Common myeloid progenitor, CD34-positive (primary cell): ENCODE results near the gene PLA2G4A.

ENCODE experiments used
- CTCF ChIA-PET: fragments of 350-600 bp; sonication (Branson Sonifier 250); formaldehyde crosslinking; loops from one replicate; lab custom pipeline; 2021; ENCODE audit warnings: antibody characterized with exemption; lab: Charles Lee
- POLR2A ChIA-PET: fragments of 350-600 bp; sonication (Branson Sonifier 250); formaldehyde crosslinking; loops from one replicate; lab custom pipeline; 2021; ENCODE audit warnings: antibody characterized with exemption; lab: Charles Lee
- DNase-seq, 3 donors: peaks; one replicate each; pipeline versions ENCODE4 v3.0.0 to v3.0.0-alpha.2; 2013
- H3K27ac ChIP-seq, 2 experiments: 1 replicate in 1 of 2; 2 replicates in 1 of 2; pipeline ENCODE4 v1.7.0; 2013; ENCODE audit warnings: inconsistent platforms in 2 of 2, low read length in 2 of 2, mild to moderate bottlenecking in 2 of 2, low read depth in 1 of 2, moderate library complexity in 1 of 2; ENCODE audit not compliant: severe bottlenecking in 2 of 2, insufficient read depth in 1 of 2, poor library complexity in 1 of 2
- H3K27me3 ChIP-seq, 5 experiments: replicated peaks in 2 of 5; 1 replicate in 3 of 5; 2 replicates in 2 of 5; pipeline versions ENCODE4 v1.6.1 to v1.7.0; 2013; ENCODE audit warnings: low read length in 4 of 5, mild to moderate bottlenecking in 2 of 5, moderate library complexity in 2 of 5, inconsistent platforms in 1 of 5; ENCODE audit not compliant: insufficient read depth in 5 of 5, control insufficient read depth in 4 of 5
- H3K36me3 ChIP-seq, 4 experiments: 1 replicate in 2 of 4; 2 replicates in 2 of 4; pipeline versions ENCODE4 v1.6.1 to v1.7.0; 2013; ENCODE audit warnings: low read length in 3 of 4, control low read depth in 1 of 4, mild to moderate bottlenecking in 1 of 4; ENCODE audit not compliant: control insufficient read depth in 4 of 4, insufficient read depth in 4 of 4
- H3K4me1 ChIP-seq, 4 experiments: 1 replicate in 3 of 4; 2 replicates in 1 of 4; pipeline versions ENCODE4 v1.6.1 to v1.7.1; 2013; ENCODE audit warnings: low read length in 3 of 4, mild to moderate bottlenecking in 3 of 4, control low read depth in 1 of 4, inconsistent platforms in 1 of 4, moderate library complexity in 1 of 4; ENCODE audit not compliant: control insufficient read depth in 4 of 4, insufficient read depth in 4 of 4; ENCODE audit errors: control extremely low read depth in 1 of 4
- H3K4me3 ChIP-seq, 7 experiments: 1 replicate in 4 of 7; 2 replicates in 3 of 7; pipeline versions ENCODE4 v1.5.1 to v1.7.0; 2013; ENCODE audit warnings: mild to moderate bottlenecking in 7 of 7, low read length in 6 of 7, moderate library complexity in 6 of 7, inconsistent platforms in 2 of 7, low read depth in 2 of 7, control low read depth in 1 of 7; ENCODE audit not compliant: insufficient read depth in 4 of 7, control insufficient read depth in 1 of 7; ENCODE audit errors: extremely low read depth in 1 of 7
- H3K9me3 ChIP-seq, 5 experiments: 1 replicate in 4 of 5; 2 replicates in 1 of 5; pipeline versions ENCODE4 v1.6.1 to v1.7.1; 2013; ENCODE audit warnings: low read length in 4 of 5, mild to moderate bottlenecking in 2 of 5, inconsistent platforms in 1 of 5, low read depth in 1 of 5, moderate library complexity in 1 of 5; ENCODE audit not compliant: control insufficient read depth in 4 of 5, insufficient read depth in 2 of 5; ENCODE audit errors: control extremely low read depth in 1 of 5
- WGBS: methylation state at CpG from one replicate; pipeline ENCODE4 v1.1.5; 2013; ENCODE audit not compliant: insufficient coverage; 5-methylcytosine and 5-hydroxymethylcytosine counted together

PLA2G4A gene

GRCh38 chr1:186878356-186878755, 49.6 kb downstream of the PLA2G4A start:
- WGBS = no CpG with 5 or more reads among the region's 2 CpGs
- ChIA-PET POLR2A (no interaction called here), CTCF (no interaction called here)

GRCh38 chr1:186880982-186881381, 52.2 kb downstream of the PLA2G4A start:
- Histone ChIP-seq H3K4me3 (no peak overlapping the region), H3K36me3 (peaks cover 2 to 10% (median 7%) of the 10 kb centered on the region in 4 experiments), H3K4me1 (no peaks in the 10 kb centered on the region), H3K9me3 (peaks cover 0 to 13% (median 3%) of the 10 kb centered on the region in 5 experiments), H3K27ac (no peak overlapping the region), H3K27me3 (no peaks in the 10 kb centered on the region)
- DNase-seq = no peak
- ChIA-PET CTCF (interaction anchor here (1.4 kb wide), 2 partner anchors 11 to 348 kb away, joined by 3 to 4 read pairs; no protein-coding TSS in a partner anchor), POLR2A (no interaction called here)
- no CpG with 5 or more reads among the region's 1 CpG for WGBS

More at GRCh38 chr1:186878356-186878755, 49.6 kb downstream of the PLA2G4A start:
- peaks cover 0 to 3% (median 1%) of the 10 kb centered on the region in 4 experiments for H3K4me1 ChIP-seq
- no peak overlapping the region for H3K27ac ChIP-seq
- DNase-seq = no peak
- no peaks in the 10 kb centered on the region for H3K27me3 ChIP-seq
- H3K4me3 ChIP-seq = no peak overlapping the region
- peaks cover 0 to 6% (median 4%) of the 10 kb centered on the region in 4 experiments for H3K36me3 ChIP-seq
- no peaks in the 10 kb centered on the region for H3K9me3 ChIP-seq

DNA sequence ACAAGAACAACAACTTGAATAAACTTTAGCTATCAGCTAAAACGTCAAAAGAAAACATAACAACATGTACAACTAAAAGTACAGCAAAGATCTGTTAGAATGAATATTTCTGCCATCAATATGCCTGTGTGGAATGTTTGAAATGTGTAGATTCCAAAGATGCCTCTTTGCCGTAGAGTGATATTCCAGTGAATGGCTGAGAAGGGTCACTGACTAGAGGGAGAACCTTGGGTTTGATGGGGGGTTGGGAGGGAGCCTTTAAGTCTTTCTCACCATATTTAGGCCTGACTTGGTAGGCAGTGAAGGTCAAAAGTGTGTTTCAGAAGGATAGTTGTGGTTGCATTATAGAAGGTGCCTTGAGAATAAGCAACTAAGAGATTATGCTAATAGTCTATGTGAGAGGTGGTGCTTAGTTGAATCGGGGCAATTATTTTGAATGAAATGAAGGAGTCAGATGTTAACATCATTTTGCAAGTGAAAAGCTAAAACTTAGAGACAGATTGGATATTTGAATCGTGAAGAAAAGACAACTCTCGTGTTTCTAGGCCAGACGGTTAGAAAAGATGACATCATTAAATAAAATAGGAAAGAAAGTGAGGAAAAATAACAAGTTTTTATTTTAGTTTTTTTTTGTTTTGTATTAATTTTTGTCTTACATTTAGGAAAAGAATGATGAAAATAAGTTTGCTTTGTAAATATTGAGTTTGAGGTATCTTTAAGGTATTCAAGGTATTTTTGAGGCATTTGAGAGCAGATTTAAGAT, 53.8 kb downstream of the PLA2G4A start:
- Histone ChIP-seq H3K9me3 (peaks cover 0 to 16% (median 5%) of the 10 kb centered on the region in 5 experiments), H3K27me3 (no peaks in the 10 kb centered on the region), H3K36me3 (peaks cover 2 to 10% (median 4%) of the 10 kb centered on the region in 4 experiments), H3K4me3 (no peak overlapping the region), H3K27ac (no peak overlapping the region), H3K4me1 (no peaks in the 10 kb centered on the region)
- 86% methylated on average over 5 of the region's 6 CpGs for WGBS
- DNase-seq = no peak
- ChIA-PET POLR2A (no interaction called here), CTCF (interaction anchor here (0.9 kb wide), 1 partner anchor 10 kb away, joined by 4 read pairs; no protein-coding TSS in a partner anchor)

DNA sequence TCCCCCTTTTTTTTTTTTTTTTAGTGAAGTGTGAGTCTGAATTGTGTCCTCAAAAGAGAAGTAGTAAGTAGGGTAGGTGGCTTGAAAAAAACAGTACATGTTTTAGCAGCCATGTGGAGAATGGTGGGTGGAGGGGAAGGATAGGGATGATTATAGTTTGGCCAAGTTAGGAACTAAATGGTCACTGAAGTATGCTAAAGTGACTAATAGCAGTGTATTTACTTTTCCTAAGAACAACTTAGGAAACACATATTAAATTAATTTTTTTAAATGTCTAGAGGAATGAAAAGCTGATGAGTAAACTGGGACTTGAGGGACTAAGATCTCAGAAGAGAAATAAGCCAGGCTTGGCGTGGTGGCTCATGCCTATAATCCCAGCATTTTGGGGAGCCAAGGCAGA, 55.5 kb downstream of the PLA2G4A start:
- H3K36me3 ChIP-seq = peaks cover 2 to 10% (median 4%) of the 10 kb centered on the region in 4 experiments
- POLR2A ChIA-PET = no interaction called here
- H3K27me3 ChIP-seq = no peaks in the 10 kb centered on the region
- DNase-seq = no peak
- CTCF ChIA-PET = interaction anchor here (0.9 kb wide), 1 partner anchor 27 kb away, joined by 4 read pairs; no protein-coding TSS in a partner anchor
- peaks cover 0 to 16% (median 5%) of the 10 kb centered on the region in 5 experiments for H3K9me3 ChIP-seq
- H3K4me1 ChIP-seq = no peaks in the 10 kb centered on the region
- no peak overlapping the region for H3K4me3 ChIP-seq
- 86% methylated on average over 1 of the region's 1 CpG for WGBS
- H3K27ac ChIP-seq = no peak overlapping the region

DNA sequence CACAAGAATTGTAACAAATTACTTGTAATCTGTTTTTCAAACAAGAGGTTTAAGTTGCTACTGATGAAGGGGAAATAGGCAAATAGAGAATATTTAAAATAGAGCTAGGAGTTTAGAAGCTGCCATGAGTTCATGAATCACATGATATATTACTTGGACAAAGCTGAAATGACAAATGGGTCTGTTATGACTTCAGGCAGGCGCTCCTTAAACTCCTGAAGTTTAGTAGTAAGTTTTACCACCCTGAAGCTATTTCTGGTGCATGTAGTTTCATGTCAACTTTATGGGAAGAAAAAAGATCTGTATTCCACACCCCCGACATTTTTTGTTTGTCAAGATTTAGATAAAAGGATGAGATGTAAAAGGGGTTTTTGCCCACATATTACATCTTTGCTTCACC, 58.5 kb downstream of the PLA2G4A start:
- POLR2A ChIA-PET = no interaction called here
- 86% methylated on average over 1 of the region's 2 CpGs for WGBS

GRCh38 chr1:186888367-186888766, 59.6 kb downstream of the PLA2G4A start:
- Histone ChIP-seq H3K27me3 (no peaks in the 10 kb centered on the region), H3K9me3 (peaks cover 0 to 16% (median 5%) of the 10 kb centered on the region in 5 experiments), H3K36me3 (peaks cover 2 to 5% (median 3%) of the 10 kb centered on the region in 4 experiments), H3K4me3 (no peak overlapping the region), H3K27ac (no peak overlapping the region), H3K4me1 (no peaks in the 10 kb centered on the region)
- CTCF ChIA-PET = interaction anchor here (1.4 kb wide), 1 partner anchor 16 kb away, joined by 3 read pairs; no protein-coding TSS in a partner anchor
- WGBS = no CpG with 5 or more reads among the region's 2 CpGs
- POLR2A ChIA-PET = no interaction called here
- no peak for DNase-seq

More for the DNA sequence above, 58.5 kb downstream of the PLA2G4A start:
- no peak for DNase-seq
- Histone ChIP-seq H3K36me3 (peaks cover 2 to 5% (median 4%) of the 10 kb centered on the region in 4 experiments), H3K27ac (no peak overlapping the region), H3K27me3 (no peaks in the 10 kb centered on the region), H3K4me3 (no peak overlapping the region), H3K4me1 (no peaks in the 10 kb centered on the region), H3K9me3 (peaks cover 0 to 16% (median 5%) of the 10 kb centered on the region in 5 experiments)
- CTCF ChIA-PET = interaction anchor here (1.1 to 1.4 kb wide), 2 partner anchors 15 to 16 kb away, joined by 3 read pairs; no protein-coding TSS in a partner anchor

DNA sequence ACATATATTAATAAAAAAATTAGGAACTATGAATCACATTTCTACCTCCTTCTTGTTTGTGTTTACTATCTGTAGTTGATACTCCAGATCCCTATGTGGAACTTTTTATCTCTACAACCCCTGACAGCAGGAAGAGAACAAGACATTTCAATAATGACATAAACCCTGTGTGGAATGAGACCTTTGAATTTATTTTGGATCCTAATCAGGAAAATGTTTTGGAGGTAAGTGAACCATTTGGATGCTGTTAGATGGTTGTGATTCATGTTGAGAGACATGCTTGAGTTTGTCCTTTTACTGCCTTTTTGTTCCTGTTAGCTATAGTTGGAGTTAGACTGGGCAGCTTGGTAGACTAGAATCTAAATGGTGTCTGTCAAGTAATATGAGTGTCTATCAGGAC, 64.2 kb downstream of the PLA2G4A start:
- H3K4me1 ChIP-seq = no peaks in the 10 kb centered on the region
- H3K9me3 ChIP-seq = peaks cover 0 to 1% (median 0%) of the 10 kb centered on the region in 5 experiments
- H3K27ac ChIP-seq = no peak overlapping the region
- H3K36me3 ChIP-seq = peaks cover 2 to 15% (median 7%) of the 10 kb centered on the region in 4 experiments
- ChIA-PET CTCF (interaction anchor here (1.1 kb wide), 1 partner anchor 13 kb away, joined by 4 read pairs; no protein-coding TSS in a partner anchor), POLR2A (no interaction called here)
- no peaks in the 10 kb centered on the region for H3K27me3 ChIP-seq
- no peak for DNase-seq
- H3K4me3 ChIP-seq = no peak overlapping the region
